Measurements from ENCODE around the gene TPX2. TPM values are rescaled to one million over a fixed set of nuclear protein-coding genes. Genes with fewer than 3 reads are reported as not detected.

The TPX2 gene
- total and polyA plus RNA-seq, 2 of the 8 experiments (the other 6 are each of a cell fraction or from before 2014, with no cell fraction given) = 43.6 to 125 TPM

DNA sequence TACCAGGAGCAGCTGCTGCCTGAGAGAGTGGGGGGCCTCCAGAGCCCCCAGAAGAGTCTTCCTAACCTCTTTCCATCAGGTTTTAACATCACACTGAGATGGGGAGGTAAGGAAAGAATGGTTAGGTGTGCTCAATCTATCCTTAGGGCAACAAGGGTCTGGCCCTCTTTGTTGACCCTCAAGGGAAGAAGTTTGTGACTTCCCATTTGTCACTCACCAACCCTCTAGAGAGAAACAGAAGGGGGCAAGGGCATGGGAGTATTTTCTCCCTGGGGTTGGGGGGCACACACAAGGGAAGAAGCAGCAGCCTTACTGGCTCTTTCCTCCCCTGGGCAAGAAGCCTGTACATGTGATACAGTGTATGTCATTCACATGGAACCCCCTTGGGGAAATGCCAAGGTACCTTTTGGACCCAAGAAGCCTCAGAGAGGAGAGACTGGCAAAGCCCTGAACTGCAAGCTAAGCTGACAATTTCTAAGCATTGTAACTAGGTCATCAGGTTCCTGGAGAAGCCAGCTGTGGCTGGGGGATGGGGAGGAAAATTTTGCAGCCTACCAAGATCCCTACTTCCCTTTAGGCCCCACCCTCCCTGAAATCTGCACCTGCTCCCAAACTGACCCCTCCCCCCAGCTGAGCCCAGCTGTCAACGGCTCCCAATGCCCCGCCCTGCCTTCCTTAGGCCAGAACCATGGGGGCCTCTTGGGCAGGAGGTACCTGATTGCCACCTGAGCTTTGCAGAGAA, 30.9 kb upstream of the TPX2 start (continued):
- TF ChIP-seq, protein P1, sequence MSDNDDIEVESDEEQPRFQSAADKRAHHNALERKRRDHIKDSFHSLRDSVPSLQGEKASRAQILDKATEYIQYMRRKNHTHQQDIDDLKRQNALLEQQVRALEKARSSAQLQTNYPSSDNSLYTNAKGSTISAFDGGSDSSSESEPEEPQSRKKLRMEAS (IDR thresholded peaks at IDR 0.05) = no peak
- TF ChIP-seq, protein P2, sequence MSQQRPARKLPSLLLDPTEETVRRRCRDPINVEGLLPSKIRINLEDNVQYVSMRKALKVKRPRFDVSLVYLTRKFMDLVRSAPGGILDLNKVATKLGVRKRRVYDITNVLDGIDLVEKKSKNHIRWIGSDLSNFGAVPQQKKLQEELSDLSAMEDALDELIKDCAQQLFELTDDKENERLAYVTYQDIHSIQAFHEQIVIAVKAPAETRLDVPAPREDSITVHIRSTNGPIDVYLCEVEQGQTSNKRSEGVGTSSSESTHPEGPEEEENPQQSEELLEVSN (IDR thresholded peaks at IDR 0.05) = no peak
- TF ChIP-seq SIRT6 (IDR thresholded peaks at IDR 0.05; ENCODE audit: low read length) = no peak
- no peak for TF ChIP-seq JUN (IDR thresholded peaks at IDR 0.05; ENCODE audit: low read depth, low read length)
- TF ChIP-seq BACH1 (IDR thresholded peaks at IDR 0.05; ENCODE audit: low read length) = no peak
- TF ChIP-seq SIN3A (conservative IDR thresholded peaks at IDR 0.05 in 1 of 2, IDR thresholded peaks at IDR 0.05 in 1 of 2; ENCODE audit: low read depth in 1 of 2, low read length in 2 of 2) = peak; percentile 90 to 91; a peak in 3 of 4 replicates
- 0 out of 2 replicates have a peak, but pooled peaks have one; percentile 27 for TF ChIP-seq YY1 (IDR thresholded peaks at IDR 0.05; ENCODE audit: low read depth, low read length)
- no peak for TF ChIP-seq ZNF274 (IDR thresholded peaks at IDR 0.05; ENCODE audit: borderline replicate concordance, extremely low read depth, low read length)
- TF ChIP-seq SP2 (IDR thresholded peaks at IDR 0.05; ENCODE audit: low read length) = no peak
- no peak for TF ChIP-seq GABPA (IDR thresholded peaks at IDR 0.05; ENCODE audit: borderline replicate concordance, insufficient read depth, low read length)
- no peak for TF ChIP-seq KDM1A (IDR thresholded peaks at IDR 0.05; ENCODE audit: borderline replicate concordance, low read length)
- TF ChIP-seq, protein P3, sequence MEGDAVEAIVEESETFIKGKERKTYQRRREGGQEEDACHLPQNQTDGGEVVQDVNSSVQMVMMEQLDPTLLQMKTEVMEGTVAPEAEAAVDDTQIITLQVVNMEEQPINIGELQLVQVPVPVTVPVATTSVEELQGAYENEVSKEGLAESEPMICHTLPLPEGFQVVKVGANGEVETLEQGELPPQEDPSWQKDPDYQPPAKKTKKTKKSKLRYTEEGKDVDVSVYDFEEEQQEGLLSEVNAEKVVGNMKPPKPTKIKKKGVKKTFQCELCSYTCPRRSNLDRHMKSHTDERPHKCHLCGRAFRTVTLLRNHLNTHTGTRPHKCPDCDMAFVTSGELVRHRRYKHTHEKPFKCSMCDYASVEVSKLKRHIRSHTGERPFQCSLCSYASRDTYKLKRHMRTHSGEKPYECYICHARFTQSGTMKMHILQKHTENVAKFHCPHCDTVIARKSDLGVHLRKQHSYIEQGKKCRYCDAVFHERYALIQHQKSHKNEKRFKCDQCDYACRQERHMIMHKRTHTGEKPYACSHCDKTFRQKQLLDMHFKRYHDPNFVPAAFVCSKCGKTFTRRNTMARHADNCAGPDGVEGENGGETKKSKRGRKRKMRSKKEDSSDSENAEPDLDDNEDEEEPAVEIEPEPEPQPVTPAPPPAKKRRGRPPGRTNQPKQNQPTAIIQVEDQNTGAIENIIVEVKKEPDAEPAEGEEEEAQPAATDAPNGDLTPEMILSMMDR (IDR thresholded peaks at IDR 0.05; ENCODE audit: control extremely low read depth in 1 of 3, insufficient read depth in 1 of 3, low read depth in 1 of 3, low read length in 3 of 3) = no peak
- no peak for TF ChIP-seq MAFK (IDR thresholded peaks at IDR 0.05; ENCODE audit: low read depth, low read length)
- no peak for TF ChIP-seq SUZ12 (IDR thresholded peaks at IDR 0.05; ENCODE audit: low read length)
- no peak for TF ChIP-seq TBP (IDR thresholded peaks at IDR 0.05; ENCODE audit: low read depth, low read length)
- TF ChIP-seq KDM5A (IDR thresholded peaks at IDR 0.05; ENCODE audit: low read length) = no peak
- no peak for TF ChIP-seq BRCA1 (IDR thresholded peaks at IDR 0.05; ENCODE audit: low read depth, low read length)
- TF ChIP-seq KDM4A (IDR thresholded peaks at IDR 0.05; ENCODE audit: low read depth, low read length, severe bottlenecking) = no peak
- TF ChIP-seq SRF (IDR thresholded peaks at IDR 0.05; ENCODE audit: low read depth, low read length) = no peak
- no peak for TF ChIP-seq RBBP5 (IDR thresholded peaks at IDR 0.05; ENCODE audit: borderline replicate concordance, low read depth, low read length)
- no peak for TF ChIP-seq RXRA (IDR thresholded peaks at IDR 0.05; ENCODE audit: insufficient read depth, low read depth, low read length)
